HEK293 (cell line): Measurements from ENCODE around the gene MYH14.

Experiments used
- CTCF ChIA-PET: fragments of 350-600 bp; formaldehyde crosslinking; extraction: SDS; loops from one replicate; lab custom pipeline; 2021; ENCODE audit warnings: antibody characterized with exemption; lab: Yijun Ruan, JAX
- POLR2A ChIA-PET: fragments of 300-600 bp; formaldehyde crosslinking; extraction: SDS; loops from one replicate; lab custom pipeline; 2020; ENCODE audit warnings: antibody characterized with exemption, inconsistent platforms; lab: Yijun Ruan, JAX
- H3K27ac ChIP-seq: fragments of 200-500 bp; sonication (Bioruptor generic); 2 replicates; pipeline ENCODE4 v1.5.1; 2014; ENCODE audit warnings: low read depth, low read length, control low read depth, inconsistent platforms; ENCODE audit errors: extremely low read depth
- H3K36me3 ChIP-seq, 2 experiments: fragments of 200-500 bp in 1 of 2; sonication (Bioruptor generic) in 1 of 2; 1 replicate in 1 of 2; 2 replicates in 1 of 2; pipeline ENCODE4 v1.5.1; 2014 to 2017; ENCODE audit warnings: inconsistent platforms in 2 of 2, low read length in 2 of 2; ENCODE audit not compliant: control insufficient read depth in 2 of 2, insufficient read depth in 1 of 2
- H3K4me1 ChIP-seq: fragments of 200-500 bp; sonication (Bioruptor generic); 2 replicates; pipeline ENCODE4 v1.5.1; 2014; ENCODE audit warnings: mild to moderate bottlenecking, low read length, inconsistent platforms; ENCODE audit not compliant: control insufficient read depth, insufficient read depth
- H3K4me3 ChIP-seq: 2 replicates; pipeline ENCODE4 v1.5.1; 2011; ENCODE audit warnings: low read depth, mild to moderate bottlenecking, control low read depth, low read length, moderate library complexity
- H3K9me3 ChIP-seq: fragments of 200-500 bp; sonication (Bioruptor generic); 2 replicates; pipeline ENCODE4 v1.5.1; 2014; ENCODE audit warnings: low read depth, low read length, inconsistent platforms; ENCODE audit not compliant: control insufficient read depth, insufficient read depth
- HOXA7 ChIP-seq: sonication (generic); formaldehyde crosslinking; IDR thresholded peaks from 2 replicates; pipeline ENCODE4 v1.8.1; 2022; ENCODE audit warnings: missing genetic modification reagents, borderline replicate concordance
- HOXC10 ChIP-seq: sonication (generic); formaldehyde crosslinking; IDR thresholded peaks from 2 replicates; pipeline ENCODE4 v1.8.1; 2023; ENCODE audit warnings: mild to moderate bottlenecking, missing genetic modification reagents
- HOXD13 ChIP-seq: sonication (generic); formaldehyde crosslinking; IDR thresholded peaks from 2 replicates; pipeline ENCODE4 v1.8.0; 2022; ENCODE audit warnings: missing genetic modification reagents, borderline replicate concordance
- KLF1 ChIP-seq: fragments of 450-650 bp; formaldehyde crosslinking; IDR thresholded peaks from 2 replicates; pipeline ENCODE4 v1.5.1; 2016; ENCODE audit warnings: missing biosample characterization, missing genetic modification characterization
- KLF9 ChIP-seq: fragments of 450-650 bp; formaldehyde crosslinking; IDR thresholded peaks from 2 replicates; pipeline ENCODE4 v1.5.1; 2016; ENCODE audit warnings: missing biosample characterization, missing genetic modification characterization, low read depth
- MZF1 ChIP-seq: fragments of 450-650 bp; formaldehyde crosslinking; IDR thresholded peaks from 2 replicates; pipeline ENCODE4 v1.5.1; 2017; ENCODE audit warnings: missing biosample characterization, missing genetic modification characterization, borderline replicate concordance
- OVOL3 ChIP-seq: fragments of 450-650 bp; formaldehyde crosslinking; IDR thresholded peaks from 2 replicates; pipeline ENCODE4 v1.5.1; 2016; ENCODE audit warnings: missing biosample characterization, missing genetic modification characterization
- SCRT1 ChIP-seq: fragments of 450-650 bp; formaldehyde crosslinking; IDR thresholded peaks from 2 replicates; pipeline ENCODE4 v1.5.1; 2016; ENCODE audit warnings: missing biosample characterization, missing genetic modification characterization, borderline replicate concordance
- SETDB1 ChIP-seq: IDR thresholded peaks from one replicate; pipeline ENCODE4 v1.6.1; 2017; ENCODE audit warnings: mild to moderate bottlenecking, low read length, moderate library complexity, mixed read lengths; ENCODE audit not compliant: insufficient read length
- YY2 ChIP-seq: fragments of 450-650 bp; formaldehyde crosslinking; IDR thresholded peaks from 2 replicates; pipeline ENCODE4 v1.5.1; 2016; ENCODE audit warnings: missing biosample characterization, missing genetic modification characterization
- ZBTB1 ChIP-seq: fragments of 450-650 bp; formaldehyde crosslinking; IDR thresholded peaks from 2 replicates; pipeline ENCODE4 v1.5.1; 2016; ENCODE audit warnings: missing biosample characterization, missing genetic modification characterization
- ZIC2 ChIP-seq: fragments of 450-650 bp; formaldehyde crosslinking; IDR thresholded peaks from 2 replicates; pipeline ENCODE4 v1.5.1; 2016; ENCODE audit warnings: missing biosample characterization, missing genetic modification characterization
- ZNF19 ChIP-seq: fragments of 450-650 bp; formaldehyde crosslinking; IDR thresholded peaks from 2 replicates; pipeline ENCODE4; 2016; ENCODE audit warnings: missing biosample characterization, missing genetic modification characterization, low read depth
- ZNF202 ChIP-seq: fragments of 450-650 bp; formaldehyde crosslinking; IDR thresholded peaks from 2 replicates; pipeline ENCODE4 v1.5.1; 2016; ENCODE audit warnings: missing biosample characterization, missing genetic modification characterization, borderline replicate concordance
- ZNF26 ChIP-seq: fragments of 450-650 bp; formaldehyde crosslinking; IDR thresholded peaks from 2 replicates; pipeline ENCODE4 v1.5.1; 2016; ENCODE audit warnings: missing biosample characterization, missing genetic modification characterization
- ZNF311 ChIP-seq: fragments of 450-650 bp; formaldehyde crosslinking; IDR thresholded peaks from 2 replicates; pipeline ENCODE4 v1.5.1; 2017; ENCODE audit warnings: missing biosample characterization, missing genetic modification characterization, borderline replicate concordance
- ZNF354C ChIP-seq: fragments of 450-650 bp; formaldehyde crosslinking; IDR thresholded peaks from 2 replicates; pipeline ENCODE4 v1.5.1; 2016; ENCODE audit warnings: missing biosample characterization, missing genetic modification characterization, low read depth, borderline replicate concordance
- ZNF394 ChIP-seq: fragments of 450-650 bp; formaldehyde crosslinking; IDR thresholded peaks from 2 replicates; pipeline ENCODE4 v1.5.1; 2016; ENCODE audit warnings: missing biosample characterization, missing genetic modification characterization, mild to moderate bottlenecking, moderate library complexity, borderline replicate concordance
- ZNF398 ChIP-seq: fragments of 450-650 bp; formaldehyde crosslinking; IDR thresholded peaks from 2 replicates; pipeline ENCODE4 v1.5.1; 2017; ENCODE audit warnings: missing biosample characterization, missing genetic modification characterization
- ZNF423 ChIP-seq: fragments of 450-650 bp; formaldehyde crosslinking; IDR thresholded peaks from 2 replicates; pipeline ENCODE4 v1.5.1; 2016; ENCODE audit warnings: missing biosample characterization, missing genetic modification characterization
- ZNF501 ChIP-seq: fragments of 450-650 bp; formaldehyde crosslinking; IDR thresholded peaks from 2 replicates; pipeline ENCODE4 v1.5.1; 2016; ENCODE audit warnings: missing biosample characterization, missing genetic modification characterization
- ZNF530 ChIP-seq: fragments of 450-650 bp; formaldehyde crosslinking; IDR thresholded peaks from 2 replicates; pipeline ENCODE4 v1.5.1; 2016; ENCODE audit warnings: low read depth, missing biosample characterization, missing genetic modification characterization
- ZNF560 ChIP-seq: fragments of 450-650 bp; formaldehyde crosslinking; IDR thresholded peaks from 2 replicates; pipeline ENCODE4 v1.5.1; 2017; ENCODE audit warnings: missing biosample characterization, missing genetic modification characterization, borderline replicate concordance
- ZNF600 ChIP-seq: fragments of 450-650 bp; formaldehyde crosslinking; IDR thresholded peaks from 2 replicates; pipeline ENCODE4 v1.5.1; 2016; ENCODE audit warnings: missing biosample characterization, missing genetic modification characterization
- ZNF76 ChIP-seq: fragments of 450-650 bp; formaldehyde crosslinking; IDR thresholded peaks from 2 replicates; pipeline ENCODE4; 2016; ENCODE audit warnings: low read depth, missing biosample characterization, missing genetic modification characterization, borderline replicate concordance
- ZNF785 ChIP-seq: fragments of 450-650 bp; formaldehyde crosslinking; IDR thresholded peaks from 2 replicates; pipeline ENCODE4 v1.5.1; 2016; ENCODE audit warnings: missing biosample characterization, missing genetic modification characterization
- ZSCAN18 ChIP-seq: fragments of 450-650 bp; formaldehyde crosslinking; IDR thresholded peaks from 2 replicates; pipeline ENCODE4 v1.5.1; 2016; ENCODE audit warnings: missing biosample characterization, missing genetic modification characterization
- ZSCAN4 ChIP-seq: fragments of 450-650 bp; formaldehyde crosslinking; IDR thresholded peaks from 2 replicates; pipeline ENCODE4 v1.5.1; 2017; ENCODE audit warnings: missing biosample characterization, missing genetic modification characterization

The MYH14 gene

GRCh38 chr19:50248826-50249225, 45.4 kb downstream of the MYH14 start:
- Histone ChIP-seq H3K9me3 (no peaks in the 10 kb centered on the region), H3K4me3 (no peak overlapping the region), H3K36me3 (peaks cover 0 to 7% of the 10 kb centered on the region in 2 experiments; a peak in 1 of 3 replicates), H3K4me1 (no peaks in the 10 kb centered on the region), H3K27ac (no peak overlapping the region)
- no peak for TF ChIP-seq ZNF354C
- no peak for TF ChIP-seq ZNF785 (tag by site-specific recombination)
- no peak for TF ChIP-seq MZF1 (tag by site-specific recombination)
- TF ChIP-seq ZNF19 (tag by site-specific recombination): no peak
- TF ChIP-seq ZSCAN4 (tag by site-specific recombination): no peak
- no peak for TF ChIP-seq KLF9 (tag by site-specific recombination)
- TF ChIP-seq ZNF398 (tag by site-specific recombination): no peak
- no peak for TF ChIP-seq ZNF202 (tag by site-specific recombination)
- no peak for TF ChIP-seq ZBTB1 (tag by site-specific recombination)
- no peak for TF ChIP-seq ZNF560 (tag by site-specific recombination)
- no peak for TF ChIP-seq ZNF423
- POLR2A ChIA-PET: no interaction called here
- CTCF ChIA-PET: interaction anchor here (1.2 to 2.1 kb wide), 3 partner anchors 9 to 101 kb away, joined by 3 to 8 read pairs (median 5); no protein-coding TSS in a partner anchor

GRCh38 chr19:50249636-50250035, 46.2 kb downstream of the MYH14 start:
- Histone ChIP-seq H3K9me3 (no peaks in the 10 kb centered on the region), H3K27ac (no peak overlapping the region), H3K36me3 (peaks cover 0 to 7% of the 10 kb centered on the region in 2 experiments; a peak in 1 of 3 replicates), H3K4me1 (no peaks in the 10 kb centered on the region), H3K4me3 (no peak overlapping the region)
- POLR2A ChIA-PET: no interaction called here
- CTCF ChIA-PET: interaction anchor here (0.6 to 2.1 kb wide), 3 partner anchors 8 to 211 kb away, joined by 4 to 8 read pairs (median 4); no protein-coding TSS in a partner anchor
- no peak for TF ChIP-seq HOXD13 (CRISPR knock-in tag)
- no peak for TF ChIP-seq ZIC2 (tag by site-specific recombination)
- TF ChIP-seq ZNF501 (tag by site-specific recombination): no peak
- no peak for TF ChIP-seq OVOL3 (tag by site-specific recombination)
- no peak for TF ChIP-seq SETDB1
- TF ChIP-seq ZNF394 (tag by site-specific recombination): no peak
- no peak for TF ChIP-seq ZSCAN18 (tag by site-specific recombination)
- TF ChIP-seq YY2 (tag by site-specific recombination): no peak
- no peak for TF ChIP-seq HOXA7 (CRISPR knock-in tag)
- TF ChIP-seq ZNF76 (tag by site-specific recombination): no peak
- no peak for TF ChIP-seq ZNF530
- no peak for TF ChIP-seq ZNF311 (tag by site-specific recombination)
- no peak for TF ChIP-seq ZNF600
- TF ChIP-seq KLF1 (tag by site-specific recombination): no peak
- TF ChIP-seq ZNF26 (tag by site-specific recombination): no peak
- no peak for TF ChIP-seq HOXC10
- TF ChIP-seq SCRT1: no peak
